Stomach (tissue), 4 donors: ENCODE data around the gene CST3.
"Not testable (repeated sequence)": the region's sequence is repeated elsewhere in the genome, so short reads cannot be mapped to it uniquely, and the experiment has no call there.

Experiments used
- CTCF ChIP-seq, 7 experiments: fragments of 450-650 bp in 4 of 7; fragments of 200-600 bp in 3 of 7; sonication (generic) in 3 of 7; IDR thresholded peaks; one replicate each; pipeline ENCODE4 v1.5.1; 2016 to 2019; ENCODE audit warnings: antibody characterized with exemption in 7 of 7, control low read depth in 2 of 7, mild to moderate bottlenecking in 1 of 7
- EP300 ChIP-seq: sonication (generic); formaldehyde crosslinking; IDR thresholded peaks from one replicate; pipeline ENCODE4 v1.6.1; 2017; ENCODE audit warnings: antibody characterized with exemption
- POLR2A ChIP-seq, 4 donors: fragments of 450-650 bp; IDR thresholded peaks; one replicate each; pipeline ENCODE4 v1.6.1; 2016; ENCODE audit warnings: antibody characterized with exemption in 4 of 4, control low read depth in 2 of 4, mild to moderate bottlenecking in 1 of 4, moderate library complexity in 1 of 4
- POLR2AphosphoS5 ChIP-seq, 3 donors: sonication (generic); formaldehyde crosslinking; IDR thresholded peaks; one replicate each; pipeline ENCODE4 v1.6.1; 2016; ENCODE audit warnings: antibody characterized with exemption in 3 of 3

- not testable (repeated sequence) for TF ChIP-seq CTCF (IDR thresholded peaks at IDR 0.05); EP300; POLR2A (IDR thresholded peaks at IDR 0.05); POLR2AphosphoS5 (IDR thresholded peaks at IDR 0.05)
These were observed 15.4 kb downstream of the CST3 start for GRCh38 chr20:23622401-23622800.
